ENCODE data around the gene NUP98.

DNA sequence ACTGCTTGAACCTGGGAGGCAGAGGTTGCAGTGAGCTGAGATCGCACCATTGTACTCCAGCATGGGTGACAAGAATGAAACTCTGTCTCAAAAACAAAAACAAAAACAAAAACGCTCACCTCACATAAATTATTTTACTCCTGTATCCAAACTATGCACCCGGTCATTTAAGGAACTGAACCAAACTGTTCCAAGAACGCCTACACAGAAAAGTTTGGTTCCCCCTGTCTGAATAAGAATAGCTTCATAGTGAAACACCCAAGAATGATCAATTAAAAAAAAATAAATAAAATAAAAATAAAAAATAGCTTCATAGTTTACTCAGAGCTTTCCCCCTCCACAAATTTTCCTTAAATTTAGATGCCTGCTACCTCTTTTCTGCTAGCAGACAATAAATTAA lies 13.7 kb downstream of the NUP98 start:
- TF ChIP-seq, protein P1, sequence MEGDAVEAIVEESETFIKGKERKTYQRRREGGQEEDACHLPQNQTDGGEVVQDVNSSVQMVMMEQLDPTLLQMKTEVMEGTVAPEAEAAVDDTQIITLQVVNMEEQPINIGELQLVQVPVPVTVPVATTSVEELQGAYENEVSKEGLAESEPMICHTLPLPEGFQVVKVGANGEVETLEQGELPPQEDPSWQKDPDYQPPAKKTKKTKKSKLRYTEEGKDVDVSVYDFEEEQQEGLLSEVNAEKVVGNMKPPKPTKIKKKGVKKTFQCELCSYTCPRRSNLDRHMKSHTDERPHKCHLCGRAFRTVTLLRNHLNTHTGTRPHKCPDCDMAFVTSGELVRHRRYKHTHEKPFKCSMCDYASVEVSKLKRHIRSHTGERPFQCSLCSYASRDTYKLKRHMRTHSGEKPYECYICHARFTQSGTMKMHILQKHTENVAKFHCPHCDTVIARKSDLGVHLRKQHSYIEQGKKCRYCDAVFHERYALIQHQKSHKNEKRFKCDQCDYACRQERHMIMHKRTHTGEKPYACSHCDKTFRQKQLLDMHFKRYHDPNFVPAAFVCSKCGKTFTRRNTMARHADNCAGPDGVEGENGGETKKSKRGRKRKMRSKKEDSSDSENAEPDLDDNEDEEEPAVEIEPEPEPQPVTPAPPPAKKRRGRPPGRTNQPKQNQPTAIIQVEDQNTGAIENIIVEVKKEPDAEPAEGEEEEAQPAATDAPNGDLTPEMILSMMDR (IDR thresholded peaks at IDR 0.05) = no peak
- TF ChIP-seq POLR2AphosphoS5 (IDR thresholded peaks at IDR 0.05) (no peak), POLR2A (IDR thresholded peaks at IDR 0.05) (no peak)
